ENCODE measurements around the gene MPDZ.

The MPDZ gene

DNA sequence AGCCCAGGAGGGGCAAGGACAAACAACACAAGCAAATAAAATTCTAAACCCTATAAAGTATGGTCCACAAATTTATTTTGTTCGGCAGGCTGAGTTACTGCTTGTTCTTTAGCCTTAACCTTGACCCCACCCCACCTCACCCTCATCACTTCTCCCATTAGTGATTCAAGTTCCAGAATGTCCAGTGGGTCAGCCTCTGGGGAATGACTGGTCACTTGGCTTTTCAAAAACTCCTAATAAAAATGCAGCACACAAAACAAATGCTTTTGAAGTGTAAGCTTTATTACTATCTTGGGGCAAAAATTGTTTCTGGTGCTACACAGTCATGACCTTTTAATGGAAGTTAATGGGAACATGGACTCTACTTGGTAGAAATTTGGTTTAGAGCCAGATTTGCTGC, 142.1 kb downstream of the MPDZ start:
- no peak overlapping the region for H2AFZ ChIP-seq (ENCODE audit: low read depth, low read length)
- no peaks in the 10 kb centered on the region for H3K4me1 ChIP-seq (ENCODE audit: insufficient read depth, low read length)
- H3K9me3 ChIP-seq (ENCODE audit: insufficient read depth, low read length, severe bottlenecking): no peaks in the 10 kb centered on the region
- no peaks in the 10 kb centered on the region for H3K36me3 ChIP-seq (ENCODE audit: insufficient read depth, low read length)
- H3K4me2 ChIP-seq (ENCODE audit: insufficient read depth, low read length): no peak overlapping the region
- ATAC-seq (ENCODE audit: insufficient read depth, low read depth) (no peak), DNase-seq (no peak)
- no peak overlapping the region for H3K27ac ChIP-seq (ENCODE audit: low read length)
- H3K4me3 ChIP-seq (ENCODE audit: low read depth in 1 of 2, low read length in 2 of 2): no peak overlapping the region
- no peak overlapping the region for H3K9ac ChIP-seq (ENCODE audit: low read depth, low read length)
- TF ChIP-seq EZH2 (IDR thresholded peaks at IDR 0.05; ENCODE audit: borderline replicate concordance, low read depth, low read length, severe bottlenecking): no peak
- TF ChIP-seq, protein P1, sequence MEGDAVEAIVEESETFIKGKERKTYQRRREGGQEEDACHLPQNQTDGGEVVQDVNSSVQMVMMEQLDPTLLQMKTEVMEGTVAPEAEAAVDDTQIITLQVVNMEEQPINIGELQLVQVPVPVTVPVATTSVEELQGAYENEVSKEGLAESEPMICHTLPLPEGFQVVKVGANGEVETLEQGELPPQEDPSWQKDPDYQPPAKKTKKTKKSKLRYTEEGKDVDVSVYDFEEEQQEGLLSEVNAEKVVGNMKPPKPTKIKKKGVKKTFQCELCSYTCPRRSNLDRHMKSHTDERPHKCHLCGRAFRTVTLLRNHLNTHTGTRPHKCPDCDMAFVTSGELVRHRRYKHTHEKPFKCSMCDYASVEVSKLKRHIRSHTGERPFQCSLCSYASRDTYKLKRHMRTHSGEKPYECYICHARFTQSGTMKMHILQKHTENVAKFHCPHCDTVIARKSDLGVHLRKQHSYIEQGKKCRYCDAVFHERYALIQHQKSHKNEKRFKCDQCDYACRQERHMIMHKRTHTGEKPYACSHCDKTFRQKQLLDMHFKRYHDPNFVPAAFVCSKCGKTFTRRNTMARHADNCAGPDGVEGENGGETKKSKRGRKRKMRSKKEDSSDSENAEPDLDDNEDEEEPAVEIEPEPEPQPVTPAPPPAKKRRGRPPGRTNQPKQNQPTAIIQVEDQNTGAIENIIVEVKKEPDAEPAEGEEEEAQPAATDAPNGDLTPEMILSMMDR (IDR thresholded peaks at IDR 0.05; ENCODE audit: borderline replicate concordance, extremely low read depth, low read length, poor library complexity, severe bottlenecking): no peak
- H4K20me1 ChIP-seq (ENCODE audit: insufficient read depth, low read length): no peaks in the 10 kb centered on the region
- no peaks in the 10 kb centered on the region for H3K79me2 ChIP-seq (ENCODE audit: insufficient read depth, low read length)
- H3K27me3 ChIP-seq (ENCODE audit: insufficient read depth, low read length, poor library complexity): no peaks in the 10 kb centered on the region

DNA sequence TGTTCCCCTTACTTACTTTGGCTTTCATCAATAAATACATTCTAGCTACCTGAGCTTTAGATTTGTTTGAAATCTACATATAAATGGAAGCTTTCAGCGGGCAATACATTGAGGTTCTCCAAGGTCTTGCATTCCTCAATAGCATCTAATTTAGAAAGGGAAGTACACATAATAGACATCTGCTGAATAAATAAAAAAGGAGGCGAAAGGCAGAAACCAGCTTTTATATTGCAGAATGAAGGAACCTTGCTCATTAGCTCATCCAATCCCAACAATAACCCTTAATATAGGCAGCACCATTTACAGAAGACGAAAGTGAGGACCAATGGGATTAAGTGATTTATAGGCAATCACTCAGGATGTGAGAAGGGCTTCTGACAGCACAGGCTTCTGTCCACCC, 147.5 kb downstream of the MPDZ start:
- Histone ChIP-seq H3K9me3 (ENCODE audit: insufficient read depth, low read length, severe bottlenecking) (no peaks in the 10 kb centered on the region), H3K27me3 (ENCODE audit: insufficient read depth, low read length, poor library complexity) (no peaks in the 10 kb centered on the region), H2AFZ (ENCODE audit: low read depth, low read length) (no peak overlapping the region), H3K4me3 (ENCODE audit: low read depth in 1 of 2, low read length in 2 of 2) (no peak overlapping the region), H3K27ac (ENCODE audit: low read length) (no peak overlapping the region), H3K4me2 (ENCODE audit: insufficient read depth, low read length) (no peak overlapping the region), H3K4me1 (ENCODE audit: insufficient read depth, low read length) (no peaks in the 10 kb centered on the region), H3K79me2 (ENCODE audit: insufficient read depth, low read length) (no peaks in the 10 kb centered on the region), H3K36me3 (ENCODE audit: insufficient read depth, low read length) (no peaks in the 10 kb centered on the region), H3K9ac (ENCODE audit: low read depth, low read length) (no peak overlapping the region), H4K20me1 (ENCODE audit: insufficient read depth, low read length) (no peaks in the 10 kb centered on the region)
- ATAC-seq (ENCODE audit: insufficient read depth, low read depth): no peak
- no peak for TF ChIP-seq EZH2 (IDR thresholded peaks at IDR 0.05; ENCODE audit: borderline replicate concordance, low read depth, low read length, severe bottlenecking)
- TF ChIP-seq, protein P1 (IDR thresholded peaks at IDR 0.05; ENCODE audit: borderline replicate concordance, extremely low read depth, low read length, poor library complexity, severe bottlenecking): no peak
- no peak for DNase-seq

DNA sequence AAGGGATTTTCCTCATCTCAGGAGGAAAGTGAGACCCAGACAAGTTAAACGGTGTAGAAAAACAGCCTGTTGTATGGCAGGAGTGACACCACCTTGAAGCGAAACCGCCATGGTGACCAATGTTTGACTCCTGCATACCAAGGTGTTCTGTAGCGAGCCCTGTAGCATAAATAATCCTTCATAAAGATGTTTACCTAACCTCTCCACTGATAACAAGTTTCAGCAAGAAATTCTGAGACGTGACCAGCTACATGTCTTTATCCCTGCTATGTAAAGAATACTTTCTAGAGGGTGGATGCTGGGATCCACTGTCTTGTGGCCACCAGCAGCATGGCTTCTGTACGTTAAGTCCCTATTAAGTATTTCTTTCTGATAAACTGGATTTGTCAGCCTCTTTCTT, 148.1 kb downstream of the MPDZ start:
- Histone ChIP-seq H3K4me2 (ENCODE audit: insufficient read depth, low read length) (no peak overlapping the region), H3K4me1 (ENCODE audit: insufficient read depth, low read length) (no peaks in the 10 kb centered on the region), H3K9ac (ENCODE audit: low read depth, low read length) (no peak overlapping the region), H3K36me3 (ENCODE audit: insufficient read depth, low read length) (no peaks in the 10 kb centered on the region), H3K4me3 (ENCODE audit: low read depth in 1 of 2, low read length in 2 of 2) (no peak overlapping the region), H3K9me3 (ENCODE audit: insufficient read depth, low read length, severe bottlenecking) (no peaks in the 10 kb centered on the region), H3K27ac (ENCODE audit: low read length) (no peak overlapping the region), H4K20me1 (ENCODE audit: insufficient read depth, low read length) (no peaks in the 10 kb centered on the region), H3K79me2 (ENCODE audit: insufficient read depth, low read length) (no peaks in the 10 kb centered on the region), H3K27me3 (ENCODE audit: insufficient read depth, low read length, poor library complexity) (no peaks in the 10 kb centered on the region), H2AFZ (ENCODE audit: low read depth, low read length) (no peak overlapping the region)
- ATAC-seq (ENCODE audit: insufficient read depth, low read depth): no peak
- no peak for TF ChIP-seq EZH2 (IDR thresholded peaks at IDR 0.05; ENCODE audit: borderline replicate concordance, low read depth, low read length, severe bottlenecking)
- TF ChIP-seq, protein P1 (IDR thresholded peaks at IDR 0.05; ENCODE audit: borderline replicate concordance, extremely low read depth, low read length, poor library complexity, severe bottlenecking): no peak
- DNase-seq: no peak
